ENCODE measurements around the gene LPP.
A peak's percentile ranks its signal among the peaks of the same experiment; 100 is the strongest.

GRCh38 chr3:188761439-188761838 lies 607.5 kb downstream of the LPP start:
- TF ChIP-seq, protein P1, sequence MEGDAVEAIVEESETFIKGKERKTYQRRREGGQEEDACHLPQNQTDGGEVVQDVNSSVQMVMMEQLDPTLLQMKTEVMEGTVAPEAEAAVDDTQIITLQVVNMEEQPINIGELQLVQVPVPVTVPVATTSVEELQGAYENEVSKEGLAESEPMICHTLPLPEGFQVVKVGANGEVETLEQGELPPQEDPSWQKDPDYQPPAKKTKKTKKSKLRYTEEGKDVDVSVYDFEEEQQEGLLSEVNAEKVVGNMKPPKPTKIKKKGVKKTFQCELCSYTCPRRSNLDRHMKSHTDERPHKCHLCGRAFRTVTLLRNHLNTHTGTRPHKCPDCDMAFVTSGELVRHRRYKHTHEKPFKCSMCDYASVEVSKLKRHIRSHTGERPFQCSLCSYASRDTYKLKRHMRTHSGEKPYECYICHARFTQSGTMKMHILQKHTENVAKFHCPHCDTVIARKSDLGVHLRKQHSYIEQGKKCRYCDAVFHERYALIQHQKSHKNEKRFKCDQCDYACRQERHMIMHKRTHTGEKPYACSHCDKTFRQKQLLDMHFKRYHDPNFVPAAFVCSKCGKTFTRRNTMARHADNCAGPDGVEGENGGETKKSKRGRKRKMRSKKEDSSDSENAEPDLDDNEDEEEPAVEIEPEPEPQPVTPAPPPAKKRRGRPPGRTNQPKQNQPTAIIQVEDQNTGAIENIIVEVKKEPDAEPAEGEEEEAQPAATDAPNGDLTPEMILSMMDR (IDR thresholded peaks at IDR 0.05): no peak
- no peak for TF ChIP-seq POLR2A (IDR thresholded peaks at IDR 0.05; ENCODE audit: low read depth)
- TF ChIP-seq POLR2AphosphoS5 (IDR thresholded peaks at IDR 0.05): peak in 1 of 2 donors; percentile 15
- TF ChIP-seq EP300 (IDR thresholded peaks at IDR 0.05): no peak
